Measurements from ENCODE around the gene NFKB2.

- TF ChIP-seq CTCF (IDR thresholded peaks at IDR 0.05; ENCODE audit: poor library complexity, severe bottlenecking) = no peak
- no peak for TF ChIP-seq TAF1 (IDR thresholded peaks at IDR 0.05; ENCODE audit: low read depth)
- TF ChIP-seq MXI1 (conservative IDR thresholded peaks at IDR 0.05; ENCODE audit: poor library complexity, severe bottlenecking) = no peak
- no peak for TF ChIP-seq POLR2AphosphoS5 (IDR thresholded peaks at IDR 0.05)
- no peak for TF ChIP-seq EZH2 (IDR thresholded peaks at IDR 0.05; ENCODE audit: borderline replicate concordance, insufficient read depth, low read length, poor library complexity, severe bottlenecking)
- TF ChIP-seq REST (IDR thresholded peaks at IDR 0.05; ENCODE audit: borderline replicate concordance) = no peak
- TF ChIP-seq RAD21 (conservative IDR thresholded peaks at IDR 0.05) = no peak
- no peak for TF ChIP-seq EP300 (conservative IDR thresholded peaks at IDR 0.05; ENCODE audit: poor library complexity, severe bottlenecking)
- TF ChIP-seq SMC3 (conservative IDR thresholded peaks at IDR 0.05; ENCODE audit: poor library complexity) = no peak
Measured at GRCh38 chr10:102424145-102424544, 28.6 kb downstream of the NFKB2 start.
